Loucy (cell line): ENCODE measurements around the gene STUB1.

Experiments used
- H2AFZ ChIP-seq: fragments of 200-600 bp; sonication (generic); 2 replicates; pipeline ENCODE4 v1.6.0; 2016; ENCODE audit warnings: antibody characterized with exemption, mild to moderate bottlenecking, low read length, moderate library complexity
- H3F3A ChIP-seq: fragments of 200-600 bp; 2 replicates; pipeline ENCODE4 v1.6.0; 2016; ENCODE audit warnings: antibody characterized with exemption, low read depth, mild to moderate bottlenecking
- H3K27me3 ChIP-seq: fragments of 200-600 bp; sonication (generic); 2 replicates; pipeline ENCODE4 v1.6.1; 2014; ENCODE audit warnings: low read length, mild to moderate bottlenecking; ENCODE audit not compliant: insufficient read depth, poor library complexity, severe bottlenecking
- H3K36me3 ChIP-seq: fragments of 200-600 bp; sonication (generic); 2 replicates; pipeline ENCODE4 v1.6.1; 2016; ENCODE audit warnings: low read length; ENCODE audit not compliant: insufficient read depth
- H3K4me1 ChIP-seq: fragments of 200-600 bp; sonication (generic); 2 replicates; pipeline ENCODE4 v1.5.1; 2014; ENCODE audit warnings: low read length, mild to moderate bottlenecking; ENCODE audit not compliant: insufficient read depth, poor library complexity, severe bottlenecking
- H3K4me2 ChIP-seq: fragments of 200-600 bp; sonication (generic); 2 replicates; pipeline ENCODE4 v1.6.0; 2014; ENCODE audit warnings: antibody characterized with exemption, low read length, low read depth, mild to moderate bottlenecking; ENCODE audit not compliant: poor library complexity, severe bottlenecking
- H3K4me3 ChIP-seq: fragments of 200-600 bp; sonication (generic); 2 replicates; pipeline ENCODE4 v1.5.1; 2014; ENCODE audit warnings: low read length, mild to moderate bottlenecking, mixed read lengths; ENCODE audit not compliant: poor library complexity, severe bottlenecking
- H3K79me2 ChIP-seq: fragments of 200-600 bp; sonication (generic); 2 replicates; pipeline ENCODE4 v1.6.1; 2014; ENCODE audit warnings: low read length; ENCODE audit not compliant: insufficient read depth
- H3K9ac ChIP-seq: fragments of 200-600 bp; sonication (generic); 2 replicates; pipeline ENCODE4 v1.6.0; 2014; ENCODE audit warnings: mild to moderate bottlenecking, low read depth, low read length, moderate library complexity; ENCODE audit not compliant: poor library complexity, severe bottlenecking
- H3K9me2 ChIP-seq: fragments of 200-600 bp; sonication (generic); replicated peaks from 2 replicates; pipeline ENCODE4 v1.6.1; 2016; ENCODE audit warnings: low read depth, low read length, mixed read lengths
- H3K9me3 ChIP-seq: fragments of 200-600 bp; sonication (generic); 2 replicates; pipeline ENCODE4 v1.6.1; 2014; ENCODE audit warnings: mild to moderate bottlenecking, antibody characterized with exemption, low read length, low read depth; ENCODE audit not compliant: insufficient read depth
- H4K20me1 ChIP-seq: fragments of 200-600 bp; sonication (generic); 2 replicates; pipeline ENCODE4 v1.6.0; 2014; ENCODE audit warnings: antibody characterized with exemption, low read length, mild to moderate bottlenecking; ENCODE audit not compliant: insufficient read depth, poor library complexity, severe bottlenecking
- CTCF ChIP-seq: fragments of 200-600 bp; sonication (generic); conservative IDR thresholded peaks from 2 replicates; pipeline ENCODE4 v1.5.1; 2014; ENCODE audit warnings: mild to moderate bottlenecking, antibody characterized with exemption, low read length
- EZH2phosphoT487 ChIP-seq: fragments of 200-600 bp; IDR thresholded peaks from 2 replicates; pipeline ENCODE4 v1.6.1; 2018; ENCODE audit warnings: antibody characterized with exemption, mild to moderate bottlenecking, moderate library complexity, borderline replicate concordance

Gene STUB1

GRCh38 chr16:672851-673250, 7.4 kb upstream of the STUB1 start:
- H3K9me2 ChIP-seq: no peaks in the 10 kb centered on the region
- no peaks in the 10 kb centered on the region for H4K20me1 ChIP-seq
- H3K79me2 ChIP-seq: peaks cover 17% of the 10 kb centered on the region; the same call in 1 of the 2 replicates
- no peaks in the 10 kb centered on the region for H3F3A ChIP-seq
- H2AFZ ChIP-seq: no peak overlapping the region
- H3K36me3 ChIP-seq: no peaks in the 10 kb centered on the region
- no peaks in the 10 kb centered on the region for H3K9me3 ChIP-seq
- no peaks in the 10 kb centered on the region for H3K4me1 ChIP-seq
- TF ChIP-seq EZH2phosphoT487 (no peak), CTCF (no peak)
- no peak overlapping the region for H3K4me3 ChIP-seq
- no peaks in the 10 kb centered on the region for H3K27me3 ChIP-seq
- no peak overlapping the region for H3K9ac ChIP-seq
- H3K4me2 ChIP-seq: no peak overlapping the region

- Histone ChIP-seq H3K36me3 (no peaks in the 10 kb centered on the region), H3K79me2 (peaks cover 11% of the 10 kb centered on the region; the same call in 1 of the 2 replicates), H3F3A (no peaks in the 10 kb centered on the region), H3K9ac (no peak overlapping the region), H2AFZ (no peak overlapping the region), H3K27me3 (no peaks in the 10 kb centered on the region), H3K4me2 (no peak overlapping the region), H3K9me3 (no peaks in the 10 kb centered on the region), H3K4me1 (no peaks in the 10 kb centered on the region), H3K4me3 (no peak overlapping the region), H4K20me1 (no peaks in the 10 kb centered on the region), H3K9me2 (no peaks in the 10 kb centered on the region)
- no peak for TF ChIP-seq CTCF
- no peak for TF ChIP-seq EZH2phosphoT487
These were observed 6.7 kb upstream of the STUB1 start for GRCh38 chr16:673399-673991.

- H4K20me1 ChIP-seq: no peaks in the 10 kb centered on the region
- no peaks in the 10 kb centered on the region for H3K27me3 ChIP-seq
- no peaks in the 10 kb centered on the region for H3F3A ChIP-seq
- no peak overlapping the region for H2AFZ ChIP-seq
- H3K9me3 ChIP-seq: no peaks in the 10 kb centered on the region
- no peak overlapping the region for H3K9ac ChIP-seq
- peaks cover 2% of the 10 kb centered on the region for H3K4me1 ChIP-seq
- H3K36me3 ChIP-seq: no peaks in the 10 kb centered on the region
- no peak overlapping the region for H3K4me2 ChIP-seq
- no peak for TF ChIP-seq CTCF
- no peak for TF ChIP-seq EZH2phosphoT487
- no peaks in the 10 kb centered on the region for H3K9me2 ChIP-seq
- peaks cover 3% of the 10 kb centered on the region; the same call in 1 of the 2 replicates for H3K79me2 ChIP-seq
- no peak overlapping the region for H3K4me3 ChIP-seq
These were observed 5.9 kb upstream of the STUB1 start for GRCh38 chr16:674214-674881.
